GM12873 (cell line): Measurements from ENCODE around the gene GNS.

ENCODE experiments used
- CTCF ChIP-seq: IDR thresholded peaks from 2 replicates; pipeline ENCODE4 v1.5.1; 2012; ENCODE audit warnings: low read depth, mild to moderate bottlenecking, moderate library complexity, low read length, control low read depth; ENCODE audit not compliant: insufficient read depth; ENCODE audit errors: missing control alignments

Gene GNS

GRCh38 chr12:64790166-64790565 lies 31.0 kb upstream of the GNS start:
- TF ChIP-seq CTCF = no peak

DNA sequence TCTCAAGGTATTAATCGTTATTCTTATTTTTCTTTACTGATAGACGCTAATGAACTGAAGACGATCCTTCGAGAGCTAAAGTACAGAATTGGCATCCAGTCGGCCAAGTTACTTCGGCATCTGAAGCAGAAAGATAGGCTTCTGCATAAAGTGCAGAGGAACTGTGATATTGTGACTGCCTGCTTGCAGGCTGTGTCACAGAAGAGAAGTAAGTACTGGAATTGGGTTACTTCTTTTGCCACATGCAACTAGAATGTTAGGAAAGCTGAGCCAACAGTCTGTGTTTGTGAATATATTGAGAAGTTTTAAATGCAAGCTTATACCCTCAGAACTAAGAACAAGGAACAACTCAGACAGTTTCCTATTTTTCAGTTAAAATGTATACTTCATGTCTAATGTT lies 26.6 kb upstream of the GNS start:
- no peak for TF ChIP-seq CTCF

DNA sequence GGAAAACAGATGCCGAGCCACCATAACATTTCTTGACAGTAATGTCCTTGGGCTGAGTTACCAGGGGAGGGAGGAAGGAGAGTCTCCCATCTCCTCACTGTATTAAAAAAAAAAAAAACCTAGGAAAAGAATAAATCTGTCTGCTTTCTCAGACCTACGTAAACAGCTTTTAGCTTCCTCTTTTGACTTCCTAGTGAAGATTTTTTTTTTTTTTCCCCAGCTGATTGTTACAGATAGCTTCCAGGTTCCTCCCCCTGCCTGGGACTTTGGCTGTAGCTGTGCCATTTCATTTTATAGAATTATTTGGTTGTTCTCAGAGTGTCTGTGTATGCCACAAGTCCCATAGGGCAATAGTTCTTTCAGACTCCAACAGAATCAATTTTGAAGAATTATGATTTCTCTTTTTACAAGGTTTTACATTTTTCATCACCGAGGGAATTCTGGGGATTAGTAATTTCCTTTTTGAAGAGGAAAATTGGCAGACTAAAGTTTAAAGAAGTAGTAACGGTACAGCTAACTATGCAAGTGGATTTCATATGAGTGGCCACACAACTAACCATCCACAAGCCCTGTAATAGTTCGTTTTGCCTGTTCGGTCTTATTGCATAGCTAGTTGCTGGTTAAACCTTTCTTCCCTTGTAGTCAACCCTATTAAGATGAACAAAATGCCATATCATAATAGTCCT lies 23.1 kb upstream of the GNS start:
- TF ChIP-seq CTCF = no peak

DNA sequence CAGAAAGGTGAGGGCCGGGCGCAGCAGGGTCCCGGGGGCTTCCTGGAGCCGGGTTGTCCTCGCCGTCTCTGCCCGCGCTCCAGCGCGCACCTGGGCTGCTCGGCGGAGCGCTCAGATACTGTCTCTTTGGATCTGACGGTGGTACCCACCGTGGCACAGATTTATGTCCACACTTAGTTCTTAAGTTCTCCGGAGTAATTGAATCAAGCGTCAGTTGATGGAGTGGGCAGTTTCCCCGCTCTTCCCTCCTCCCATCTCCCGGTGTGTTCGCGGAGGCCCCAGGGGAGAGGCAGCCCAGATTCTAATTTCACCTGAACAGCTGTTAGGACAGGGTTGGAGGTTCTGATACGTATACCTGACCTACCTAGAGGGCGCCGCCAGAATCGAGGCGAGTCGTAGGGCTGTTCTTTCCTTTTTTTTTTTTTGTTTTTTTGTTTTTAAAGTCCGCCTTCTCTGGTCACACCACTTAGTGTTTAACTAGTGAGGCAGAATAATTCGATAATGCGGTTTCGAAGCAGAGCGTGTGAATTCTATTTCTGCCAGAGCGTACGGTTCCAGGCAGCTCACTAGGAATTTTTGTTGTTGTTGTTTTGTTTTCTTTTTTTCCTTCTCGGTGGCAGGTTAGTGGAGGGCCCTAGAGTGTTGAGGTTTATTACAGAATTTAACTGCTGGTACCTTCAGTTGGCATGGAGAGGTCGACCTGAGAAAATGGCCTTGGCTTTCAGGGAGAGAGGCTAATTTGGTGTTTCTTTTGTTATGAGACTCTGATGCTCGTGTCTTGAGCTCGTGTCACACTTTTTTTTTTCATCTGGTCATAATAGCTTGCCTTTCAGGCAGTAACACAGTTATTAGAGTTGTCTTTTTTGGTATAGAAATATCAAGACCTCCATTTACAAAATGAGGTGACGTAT lies 22.3 kb upstream of the GNS start:
- TF ChIP-seq CTCF = no peak

GRCh38 chr12:64780531-64781279 lies 21.5 kb upstream of the GNS start:
- TF ChIP-seq CTCF = no peak

DNA sequence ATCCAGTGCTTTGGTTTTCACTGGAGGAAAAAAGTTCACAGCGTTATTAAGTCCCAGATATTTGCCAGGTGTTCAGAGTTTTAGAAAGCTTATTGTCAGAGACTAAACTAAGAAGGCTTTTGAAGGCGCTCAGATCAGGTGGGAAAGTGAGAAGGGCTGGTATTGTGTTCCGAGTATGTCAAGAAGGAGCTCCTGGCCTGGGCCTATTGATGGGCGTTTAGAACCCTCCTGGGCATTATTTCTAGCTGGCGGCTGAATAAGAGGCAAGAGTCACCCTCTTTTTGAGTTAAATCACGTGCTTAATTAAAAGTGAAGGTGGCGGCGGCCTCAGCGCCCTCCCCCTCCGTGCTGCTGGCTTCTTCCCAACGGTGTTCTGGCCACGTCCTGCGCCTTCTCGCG lies 20.9 kb upstream of the GNS start:
- TF ChIP-seq CTCF = no peak

GRCh38 chr12:64779354-64779974 lies 20.3 kb upstream of the GNS start:
- no peak for TF ChIP-seq CTCF
